K562 (cell line): Measurements from ENCODE around the gene ZNHIT2. TPM values are rescaled to one million over a fixed set of nuclear protein-coding genes. Genes with fewer than 3 reads are reported as not detected.

Source experiments
- ASH1L ChIP-seq: fragments of 450-650 bp; IDR thresholded peaks from 2 replicates; pipeline ENCODE4 v1.6.1; 2018; ENCODE audit warnings: borderline replicate concordance, mild to moderate bottlenecking, low read depth; ENCODE audit not compliant: partially characterized antibody
- CCNT2 ChIP-seq: IDR thresholded peaks from 2 replicates; pipeline ENCODE4 v1.6.1; 2011; ENCODE audit warnings: borderline replicate concordance, low read depth, mild to moderate bottlenecking, moderate library complexity, mixed read lengths, low read length; ENCODE audit not compliant: insufficient read length; ENCODE audit errors: extremely low read depth
- ELF4 ChIP-seq: fragments of 450-650 bp; formaldehyde crosslinking; IDR thresholded peaks from 2 replicates; pipeline ENCODE4 v1.4.0; 2022; ENCODE audit warnings: missing genetic modification characterization
- GATA2 ChIP-seq: sonication (generic); formaldehyde crosslinking; IDR thresholded peaks from 2 replicates; pipeline ENCODE4 v1.4.0; 2020; ENCODE audit warnings: mild to moderate bottlenecking, missing genetic modification reagents
- GMEB1 ChIP-seq: fragments of 250-450 bp; sonication (Bioruptor Pico); IDR thresholded peaks from 2 replicates; pipeline ENCODE4 v1.4.0; 2020; ENCODE audit warnings: mild to moderate bottlenecking
- HMGN3 ChIP-seq: IDR thresholded peaks from 2 replicates; pipeline ENCODE4 v1.6.1; 2011; ENCODE audit warnings: borderline replicate concordance, low read depth, mild to moderate bottlenecking, mixed read lengths, low read length; ENCODE audit not compliant: insufficient read length; ENCODE audit errors: extremely low read depth
- KLF1 ChIP-seq: fragments of 450-650 bp; IDR thresholded peaks from 2 replicates; pipeline ENCODE4 v1.6.1; 2016; ENCODE audit warnings: missing genetic modification characterization, missing compliant biosample characterization
- KLF13 ChIP-seq: fragments of 450-650 bp; IDR thresholded peaks from 2 replicates; pipeline ENCODE4 v1.6.1; 2016; ENCODE audit warnings: missing genetic modification characterization, low read depth, mild to moderate bottlenecking, missing compliant biosample characterization, moderate library complexity, borderline replicate concordance
- MECOM ChIP-seq: fragments of 250-450 bp; sonication (Bioruptor Pico); IDR thresholded peaks from 2 replicates; pipeline ENCODE4 v1.8.0; 2022; ENCODE audit warnings: inconsistent platforms
- MEF2A ChIP-seq: IDR thresholded peaks from 2 replicates; pipeline ENCODE4 v1.6.1; 2011; ENCODE audit warnings: low read depth, mild to moderate bottlenecking, low read length, moderate library complexity; ENCODE audit not compliant: control insufficient read depth
- NONO ChIP-seq, 2 experiments: fragments of 200-400 bp in 1 of 2; fragments of 450-650 bp in 1 of 2; formaldehyde crosslinking in 1 of 2; IDR thresholded peaks; 2 replicates each; pipeline ENCODE4 v1.6.1; 2017; ENCODE audit warnings: low read depth in 2 of 2, mild to moderate bottlenecking in 2 of 2, moderate library complexity in 2 of 2, low read length in 1 of 2
- PHF8 ChIP-seq: fragments of 200-600 bp; sonication (generic); IDR thresholded peaks from 2 replicates; pipeline ENCODE4 v1.6.1; 2012; ENCODE audit warnings: mixed run types, mild to moderate bottlenecking, inconsistent platforms, low read length, moderate library complexity, borderline replicate concordance
- PREB ChIP-seq: sonication (generic); formaldehyde crosslinking; IDR thresholded peaks from 2 replicates; pipeline ENCODE4 v1.8.1; 2023; ENCODE audit warnings: mild to moderate bottlenecking, missing genetic modification reagents
- PRPF4 ChIP-seq: fragments of 200-400 bp; formaldehyde crosslinking; IDR thresholded peaks from one replicate; pipeline ENCODE4 v1.6.1; 2017; ENCODE audit warnings: low read length, low read depth, mild to moderate bottlenecking; ENCODE audit not compliant: insufficient read depth, poor library complexity, severe bottlenecking
- PTRF ChIP-seq: fragments of 450-650 bp; IDR thresholded peaks from 2 replicates; pipeline ENCODE4 v1.6.1; 2016; ENCODE audit warnings: mild to moderate bottlenecking, missing genetic modification characterization, missing compliant biosample characterization
- RCOR1 ChIP-seq, 2 experiments: IDR thresholded peaks; 2 replicates each; pipeline ENCODE4 v1.6.1; 2012; ENCODE audit warnings: low read depth in 2 of 2, low read length in 2 of 2, borderline replicate concordance in 1 of 2, improper control_type of control experiment in 1 of 2
- SIRT6 ChIP-seq: IDR thresholded peaks from one replicate; pipeline ENCODE4 v1.6.1; 2012; ENCODE audit warnings: low read depth, mild to moderate bottlenecking, control low read depth, inconsistent platforms, low read length, moderate library complexity
- SMAD3 ChIP-seq: fragments of 450-650 bp; formaldehyde crosslinking; conservative IDR thresholded peaks from 2 replicates; pipeline ENCODE4 v1.4.0; 2020; ENCODE audit warnings: mild to moderate bottlenecking
- SMARCA4 ChIP-seq: fragments of 450-650 bp; IDR thresholded peaks from 2 replicates; pipeline ENCODE4 v1.6.1; 2016
- SMARCA5 ChIP-seq: fragments of 450-650 bp; IDR thresholded peaks from 2 replicates; pipeline ENCODE4 v1.6.1; 2016
- SP2 ChIP-seq: IDR thresholded peaks from 2 replicates; pipeline ENCODE4 v1.6.1; 2011; ENCODE audit warnings: mild to moderate bottlenecking, low read depth, low read length, moderate library complexity; ENCODE audit not compliant: poor library complexity, severe bottlenecking; ENCODE audit errors: extremely low read depth
- TAF7 ChIP-seq: fragments of 450-650 bp; IDR thresholded peaks from 2 replicates; pipeline ENCODE4 v1.6.1; 2016; ENCODE audit warnings: missing genetic modification characterization, missing compliant biosample characterization
- TAL1 ChIP-seq: fragments of 450-650 bp; IDR thresholded peaks from 2 replicates; pipeline ENCODE4 v1.6.1; 2016; ENCODE audit warnings: mild to moderate bottlenecking
- TRIM28 ChIP-seq: fragments of 450-650 bp; IDR thresholded peaks from 2 replicates; pipeline ENCODE4 v1.6.1; 2017
- YBX1 ChIP-seq: fragments of 450-650 bp; IDR thresholded peaks from 2 replicates; pipeline ENCODE4 v1.7.1; 2016; ENCODE audit warnings: mild to moderate bottlenecking
- ZNF431 ChIP-seq: sonication (generic); formaldehyde crosslinking; IDR thresholded peaks from 2 replicates; pipeline ENCODE4 v1.8.0; 2022; ENCODE audit warnings: mild to moderate bottlenecking, missing genetic modification reagents
- polyA plus RNA-seq, 8 experiments: library from polyadenylated mRNA; depleted of rRNA in 4 of 8; stranded (reverse) in 5 of 8; unstranded in 3 of 8; fragments of >200 nt; fragmentation: Nextera tagmentation in 2 of 8; fragmentation: Illumina TruSeq in 1 of 8; extraction: Ambion mirVana in 2 of 8; extraction: Trizol in 1 of 8; gene quantifications; 2 replicates each; pipeline versions ENCODE4 v1.2.1 to v1.2.3, GENCODE V29; 2011 to 2014; ENCODE audit warnings: inconsistent platforms in 1 of 8, missing spikeins in 1 of 8
- total RNA-seq, 7 experiments: library from RNA; depleted of rRNA in 6 of 7; stranded (reverse); fragments of >200 nt in 6 of 7; fragmentation: Illumina TruSeq in 2 of 7; extraction: Trizol in 2 of 7; gene quantifications; 2 replicates each; pipeline versions ENCODE4 v1.2.1 to v1.2.3, GENCODE V29; 2011 to 2021; ENCODE audit warnings: low replicate concordance in 1 of 7
- TF ChIP-seq, protein P1 (sequence below): fragments of 250-450 bp; sonication (Bioruptor Pico); IDR thresholded peaks from 2 replicates; pipeline ENCODE4 v1.6.1; 2021; ENCODE audit warnings: mild to moderate bottlenecking

ZNHIT2 gene
- total and polyA plus RNA-seq, 9 of the 15 experiments (the other 6 are each of a cell fraction or from before 2014, with no cell fraction given) = 0.08 to 39.0 (median 2.5) TPM

DNA sequence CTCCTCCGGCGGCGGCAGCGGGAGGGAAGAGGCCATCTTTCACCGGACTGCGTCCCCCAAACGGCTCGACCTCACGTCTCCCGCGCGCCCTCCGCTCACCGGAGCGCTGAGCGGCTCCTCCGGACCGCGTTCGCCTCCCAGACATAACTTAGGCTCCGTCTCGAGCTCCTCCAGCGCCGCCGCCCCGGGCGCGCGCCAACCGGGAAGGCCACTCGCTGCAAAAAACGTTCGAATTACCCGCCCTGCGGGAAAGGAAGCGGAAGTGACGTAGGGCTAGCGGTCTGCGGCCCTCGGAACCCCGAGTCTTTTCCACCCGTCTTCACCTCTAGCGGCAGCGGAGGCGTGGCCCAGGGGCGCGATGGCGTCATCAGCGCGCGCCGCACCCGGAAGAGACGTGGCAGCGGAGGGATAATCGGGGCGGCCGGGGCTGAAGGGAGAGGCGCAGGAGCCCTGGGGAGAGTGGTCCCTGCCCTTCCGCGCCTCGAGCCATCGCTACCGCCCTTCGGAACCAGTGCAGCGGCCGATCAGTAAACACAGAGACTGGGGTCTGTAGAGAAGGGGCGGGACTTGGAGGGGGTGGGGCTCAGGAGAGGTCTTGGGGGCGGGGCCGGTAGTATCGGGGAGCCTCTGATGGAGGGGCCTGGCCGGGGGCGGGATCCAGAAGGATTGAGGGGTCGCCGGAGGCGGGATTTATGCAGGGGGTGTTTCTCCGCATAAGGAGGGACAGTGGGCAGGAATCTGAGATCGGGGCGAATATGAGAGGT lies 33.5 kb downstream of the ZNHIT2 start, which contains the start of the genes CDCA5 and ZFPL1 (continued):
- peak; percentile 85 for TF ChIP-seq GMEB1 (CRISPR knock-in tag)
- no peak for TF ChIP-seq PREB (CRISPR knock-in tag)
- peak in 1 of 2 experiments; percentile 58; a peak in 1 of 4 replicates for TF ChIP-seq NONO (IDR thresholded peaks at IDR 0.05; ENCODE audit: low read depth in 2 of 2, low read length in 1 of 2)
- TF ChIP-seq HMGN3 = peak; percentile 89
- no peak for TF ChIP-seq TRIM28
- TF ChIP-seq SP2 = no peak
- no peak for TF ChIP-seq PTRF (tag)
- peak; percentile 20; the same call in 1 of the 2 replicates for TF ChIP-seq SMAD3 (CRISPR knock-in tag)
- TF ChIP-seq CCNT2 = peak; percentile 76
- TF ChIP-seq MEF2A = no peak
- TF ChIP-seq YBX1 = no peak
- TF ChIP-seq SMARCA4 = no peak
- no peak for TF ChIP-seq KLF1
- TF ChIP-seq TAF7 = 0 out of 2 replicates have a peak, but pooled peaks have one; percentile 10
- TF ChIP-seq SMARCA5 = no peak
- no peak for TF ChIP-seq ASH1L
- peak; percentile 96 for TF ChIP-seq ELF4 (CRISPR knock-in tag)
- TF ChIP-seq PHF8 = peak; percentile 97
- TF ChIP-seq TAL1 = no peak
- no peak for TF ChIP-seq GATA2 (CRISPR knock-in tag)
- no peak for TF ChIP-seq PRPF4
- peak; percentile 91 for TF ChIP-seq KLF13 (tag)
- no peak for TF ChIP-seq SIRT6
- TF ChIP-seq MECOM = no peak
- TF ChIP-seq RCOR1 (IDR thresholded peaks at IDR 0.05; ENCODE audit: borderline replicate concordance in 1 of 2, low read depth in 2 of 2, low read length in 2 of 2) = peak in 1 of 2 experiments; percentile 28; a peak in 1 of 4 replicates
- TF ChIP-seq ZNF431 (CRISPR knock-in tag) = no peak
- TF ChIP-seq, protein P1, sequence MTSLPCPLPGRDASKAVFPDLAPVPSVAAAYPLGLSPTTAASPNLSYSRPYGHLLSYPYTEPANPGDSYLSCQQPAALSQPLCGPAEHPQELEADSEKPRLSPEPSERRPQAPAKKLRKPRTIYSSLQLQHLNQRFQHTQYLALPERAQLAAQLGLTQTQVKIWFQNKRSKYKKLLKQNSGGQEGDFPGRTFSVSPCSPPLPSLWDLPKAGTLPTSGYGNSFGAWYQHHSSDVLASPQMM (CRISPR knock-in tag) = no peak
